ENCODE data around the gene JMJD8.
A peak's percentile ranks its signal among the peaks of the same experiment; 100 is the strongest.

JMJD8 gene

DNA sequence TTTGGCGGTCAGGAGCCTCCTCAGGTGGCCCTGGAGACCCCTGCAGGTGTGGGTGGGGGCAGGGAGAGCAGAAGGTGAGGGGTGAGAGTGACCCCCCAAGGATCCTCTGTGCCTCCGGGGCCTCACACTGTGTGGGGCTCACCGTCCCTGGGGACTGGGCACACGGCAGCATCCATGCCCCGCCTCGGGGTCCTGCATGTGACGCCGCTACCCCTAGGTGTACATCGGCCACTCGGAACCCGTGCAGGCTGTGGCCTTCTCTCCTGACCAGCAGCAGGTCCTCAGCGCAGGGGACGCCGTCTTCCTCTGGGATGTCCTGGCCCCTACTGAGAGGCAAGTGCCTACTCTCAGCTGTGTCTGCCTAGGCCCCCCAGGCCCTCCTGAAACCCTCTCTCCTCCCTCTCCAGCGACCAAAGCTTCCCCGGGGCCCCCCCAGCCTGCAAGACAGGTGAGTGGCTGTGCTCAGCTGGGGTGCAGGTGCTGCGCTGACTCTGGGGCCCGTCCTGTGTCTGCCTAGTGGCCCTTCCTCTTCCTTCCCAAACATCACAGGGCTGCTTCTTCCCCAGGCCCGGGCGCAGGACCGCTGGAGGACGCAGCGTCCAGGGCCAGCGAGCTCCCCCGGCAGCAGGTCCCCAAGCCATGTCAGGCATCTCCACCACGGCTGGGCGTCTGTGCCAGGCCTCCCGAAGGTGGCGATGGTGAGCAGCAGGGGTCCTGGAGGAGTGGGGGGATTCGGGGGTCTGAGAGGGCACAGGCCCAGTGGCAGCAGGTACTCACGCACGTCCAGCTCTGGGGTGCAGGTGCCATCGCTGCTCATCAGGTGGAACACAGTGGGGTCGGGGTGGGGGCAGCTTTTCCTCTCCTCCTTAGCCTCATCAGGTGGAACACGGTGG lies 25.2 kb downstream of the JMJD8 start:
- DNase-seq: no peak

DNA sequence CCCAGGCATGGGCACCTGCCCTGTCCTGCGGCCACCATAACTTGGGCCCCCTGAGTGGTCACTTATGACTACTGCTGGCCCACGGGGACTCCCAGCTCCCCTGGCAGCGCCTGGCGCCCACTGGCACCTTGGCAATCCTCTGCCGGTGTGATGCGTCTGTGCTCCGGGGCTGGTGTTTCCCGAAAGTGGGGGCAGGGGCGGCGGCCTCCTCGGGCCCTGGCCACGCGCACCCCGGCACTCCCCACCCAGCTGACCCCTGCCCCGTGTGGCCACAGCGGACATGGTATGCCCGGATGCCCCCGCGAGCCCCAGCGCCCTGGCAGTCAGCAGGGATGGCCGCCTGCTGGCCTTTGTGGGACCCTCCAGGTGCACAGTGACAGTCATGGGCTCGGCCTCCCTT lies 26.6 kb downstream of the JMJD8 start:
- no peak for DNase-seq

DNA sequence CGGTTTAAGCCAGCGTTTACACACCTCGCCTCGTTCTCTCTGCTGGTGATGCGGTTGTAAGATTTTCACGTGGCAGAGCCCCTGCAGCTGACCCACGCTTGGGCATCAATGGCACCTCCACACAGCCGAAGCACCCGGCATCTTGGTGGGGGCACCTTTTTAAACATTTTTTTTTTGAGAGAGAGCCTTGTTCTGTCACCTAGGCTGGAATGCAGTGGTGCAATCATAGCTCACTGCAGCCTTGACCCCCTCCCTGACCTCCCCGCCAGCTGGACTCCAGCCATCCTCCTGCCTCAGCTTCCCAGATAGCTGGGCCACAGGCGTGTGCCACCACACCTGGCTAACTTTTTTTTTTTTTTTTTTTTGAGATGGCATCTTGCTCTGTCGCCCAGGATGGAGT lies 30.1 kb downstream of the JMJD8 start:
- DNase-seq: no peak

DNA sequence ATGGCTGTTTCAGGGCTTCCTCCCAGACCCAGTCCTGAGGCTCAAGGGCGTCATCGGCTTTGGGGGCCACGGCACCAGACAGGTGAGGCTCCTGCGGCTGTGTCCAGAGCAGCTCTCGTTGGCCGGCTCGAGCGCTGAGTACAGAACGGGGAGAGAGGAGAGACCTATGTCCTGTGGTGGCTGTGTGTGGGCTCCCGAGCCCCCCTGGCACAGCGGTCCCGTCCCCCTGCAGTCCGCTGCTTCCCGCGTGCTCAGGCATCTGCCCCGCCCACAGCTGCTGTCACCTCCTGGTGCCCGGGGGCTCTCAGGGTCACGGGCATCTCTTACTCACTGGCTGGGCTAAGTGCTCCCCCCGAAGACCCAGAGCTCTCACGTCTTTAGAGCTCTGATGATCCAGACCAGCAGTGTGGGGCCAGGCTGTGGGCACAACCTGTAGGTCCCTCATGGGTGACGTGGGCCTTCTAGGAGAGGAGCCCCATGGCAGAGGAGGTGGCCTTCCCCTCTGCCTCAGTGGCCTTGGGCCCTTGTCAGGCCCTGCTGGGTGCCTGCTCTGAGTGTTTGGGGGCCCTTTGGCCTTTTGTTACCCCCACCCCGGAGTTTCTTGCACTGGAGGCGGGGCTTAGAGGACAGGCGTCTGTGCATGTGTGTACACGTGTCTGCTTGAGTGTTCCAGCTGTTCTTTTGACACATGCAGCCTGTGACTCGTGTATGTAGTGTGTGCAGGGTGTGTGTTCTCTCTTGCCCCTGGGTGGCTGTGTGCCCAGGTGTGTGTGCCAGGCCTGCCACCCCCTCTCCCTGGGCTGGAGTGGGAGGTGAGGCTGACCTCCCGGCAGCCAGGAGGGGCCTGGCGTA lies 31.5 kb downstream of the JMJD8 start:
- no peak for DNase-seq

DNA sequence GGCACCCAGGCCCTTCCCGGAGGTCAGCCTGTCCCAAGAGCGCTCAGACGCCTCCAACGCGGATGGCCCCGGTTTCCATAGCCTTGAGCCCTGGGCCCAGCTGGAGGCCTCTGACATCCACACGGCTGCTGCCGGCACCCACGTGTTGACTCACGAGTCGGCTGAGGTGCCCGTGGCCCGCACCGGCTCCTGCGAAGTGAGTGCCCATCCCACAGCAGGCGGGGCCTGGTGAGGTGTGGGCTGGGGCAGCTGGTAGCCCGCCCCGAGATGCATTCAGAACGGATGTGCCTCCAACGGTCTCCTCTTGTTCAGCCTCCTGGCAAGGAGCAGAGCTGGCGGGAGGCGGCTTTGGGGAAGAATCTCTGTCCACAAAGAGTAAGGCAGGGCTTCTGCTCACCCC lies 32.3 kb downstream of the JMJD8 start:
- no peak for DNase-seq

DNA sequence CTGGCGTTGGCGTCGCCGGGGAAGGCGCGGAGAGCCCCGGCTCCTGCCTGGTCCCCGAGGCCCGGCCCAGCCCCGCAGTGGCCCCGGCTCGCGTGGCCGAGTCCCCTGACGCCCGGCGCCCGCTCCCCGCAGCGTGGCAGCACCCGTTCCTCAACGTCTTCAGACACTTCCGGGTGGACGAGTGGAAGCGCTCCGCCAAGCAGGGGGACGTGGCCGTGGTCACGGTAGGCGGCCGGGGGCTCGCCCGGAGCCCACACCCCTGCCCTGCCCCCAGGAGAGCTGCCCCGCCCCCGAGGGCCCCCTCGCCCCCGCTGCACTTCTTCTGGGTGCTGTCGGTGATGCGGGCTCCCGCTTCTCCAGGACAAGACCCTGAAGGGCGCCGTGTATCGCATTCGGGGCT lies 34.5 kb downstream of the JMJD8 start:
- DNase-seq: no peak

DNA sequence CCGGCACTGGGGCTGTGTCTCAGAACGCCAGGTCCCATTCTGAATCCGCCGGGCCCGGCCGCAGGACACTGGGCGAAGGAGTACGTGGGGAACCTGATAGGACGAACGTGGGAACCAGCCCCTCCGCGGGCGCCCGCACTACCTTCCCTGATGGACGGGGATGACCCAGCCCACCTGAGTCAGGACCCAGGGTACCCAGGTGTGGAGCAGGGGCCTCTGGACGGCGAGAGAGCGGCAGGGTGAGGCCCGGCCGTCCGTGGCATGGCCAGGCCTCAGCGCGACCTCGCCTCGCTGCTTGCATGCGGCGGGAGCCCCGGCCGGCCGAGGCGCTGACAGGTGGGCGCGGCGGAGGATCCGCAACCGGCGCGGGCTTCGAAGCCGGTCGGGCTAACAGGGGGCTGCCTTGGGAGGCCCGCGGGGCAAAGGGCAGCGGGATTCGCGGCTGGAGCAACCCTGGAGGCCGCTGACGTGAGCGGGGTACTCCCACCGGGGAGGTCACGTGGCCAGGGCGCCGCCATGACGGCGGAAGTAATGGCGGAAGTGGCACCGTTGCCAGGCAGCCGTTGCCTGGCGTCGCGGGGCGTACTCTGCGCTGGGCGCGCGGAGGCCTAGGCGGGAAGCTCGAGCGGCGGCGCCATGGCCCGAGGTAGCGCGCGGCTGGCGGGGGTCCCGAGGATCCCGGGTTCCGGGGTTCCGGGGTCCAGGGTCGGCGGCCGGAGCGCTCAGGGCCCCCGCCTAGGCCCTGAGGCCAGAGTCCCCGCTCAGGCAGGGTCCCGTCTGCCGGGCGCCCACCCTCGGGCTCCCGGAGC lies 35.1 kb downstream of the JMJD8 start, which contains the start of gene WDR90:
WDR90 (plus strand) TSS at position 585 of the 809 bp plus-strand sequence; CDS start at position 637, 52 bp downstream.
- DNase-seq: peak; percentile 94

DNA sequence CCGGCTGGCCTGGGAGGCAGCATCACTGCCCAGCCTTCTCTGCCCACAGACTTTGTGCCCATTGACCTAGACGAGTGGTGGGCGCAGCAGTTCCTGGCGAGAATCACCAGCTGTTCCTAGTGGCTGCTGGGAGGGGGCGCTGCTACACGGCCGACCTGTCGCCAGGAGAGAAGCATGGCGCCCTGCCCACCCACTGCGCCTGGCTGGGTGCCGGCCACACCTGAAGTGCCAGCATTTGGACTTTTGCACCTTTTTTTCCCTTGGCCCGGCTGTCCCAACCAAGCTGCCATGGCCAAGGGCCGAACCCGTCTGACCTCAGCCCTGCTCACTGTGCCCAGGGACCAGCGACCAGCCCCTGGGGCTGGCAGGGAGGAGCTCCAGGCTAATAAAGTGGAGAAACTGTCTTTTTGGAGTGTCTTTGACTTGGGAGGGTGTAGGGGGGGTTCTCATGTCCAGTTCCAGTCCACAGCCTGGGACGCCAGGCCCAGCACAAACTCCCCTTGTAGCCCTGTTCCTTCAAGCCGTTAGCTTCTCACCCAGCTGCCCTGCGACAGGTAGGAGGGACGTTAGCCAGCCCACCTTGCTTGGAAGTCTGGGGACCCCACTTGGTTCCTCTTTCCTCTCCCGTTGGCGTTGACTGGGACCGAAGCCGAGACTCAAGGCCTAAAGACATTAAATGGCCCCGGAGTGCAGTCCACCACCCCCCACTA lies 35.9 kb downstream of the JMJD8 start:
- peak; percentile 34 for DNase-seq

DNA sequence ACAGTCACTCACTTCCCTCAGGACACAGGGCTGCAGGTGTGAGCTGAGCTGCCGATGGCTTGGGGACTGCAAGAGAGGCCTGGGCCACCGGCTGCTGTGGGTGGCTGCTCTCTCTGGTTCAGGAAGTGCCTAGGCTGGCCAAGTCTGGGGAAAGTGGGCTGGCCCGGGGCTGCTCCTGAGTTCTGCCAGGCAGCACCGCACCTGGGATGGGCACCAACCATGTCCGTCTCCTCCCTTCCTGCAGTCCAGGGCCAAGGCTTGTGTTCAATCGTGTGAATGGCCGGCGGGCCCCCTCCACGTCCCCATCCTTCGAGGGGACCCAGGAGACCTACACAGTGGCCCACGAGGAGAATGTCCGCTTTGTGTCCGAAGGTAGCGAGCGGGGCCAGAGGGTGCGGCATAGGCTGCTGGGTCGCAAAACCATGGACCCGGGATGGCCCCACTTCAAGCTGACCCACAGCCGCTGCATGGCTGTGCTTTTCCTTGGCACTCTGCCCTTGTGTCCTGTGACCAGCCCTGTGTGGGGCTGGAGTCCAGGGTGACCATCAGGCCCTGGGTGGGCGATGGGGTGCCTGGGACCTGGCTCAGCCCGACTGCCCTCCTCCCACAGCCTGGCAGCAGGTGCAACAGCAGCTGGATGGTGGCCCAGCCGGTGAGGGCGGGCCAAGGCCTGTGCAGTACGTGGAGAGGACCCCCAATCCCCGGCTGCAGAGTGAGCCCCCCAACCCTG lies 36.8 kb downstream of the JMJD8 start:
- no peak for DNase-seq

DNA sequence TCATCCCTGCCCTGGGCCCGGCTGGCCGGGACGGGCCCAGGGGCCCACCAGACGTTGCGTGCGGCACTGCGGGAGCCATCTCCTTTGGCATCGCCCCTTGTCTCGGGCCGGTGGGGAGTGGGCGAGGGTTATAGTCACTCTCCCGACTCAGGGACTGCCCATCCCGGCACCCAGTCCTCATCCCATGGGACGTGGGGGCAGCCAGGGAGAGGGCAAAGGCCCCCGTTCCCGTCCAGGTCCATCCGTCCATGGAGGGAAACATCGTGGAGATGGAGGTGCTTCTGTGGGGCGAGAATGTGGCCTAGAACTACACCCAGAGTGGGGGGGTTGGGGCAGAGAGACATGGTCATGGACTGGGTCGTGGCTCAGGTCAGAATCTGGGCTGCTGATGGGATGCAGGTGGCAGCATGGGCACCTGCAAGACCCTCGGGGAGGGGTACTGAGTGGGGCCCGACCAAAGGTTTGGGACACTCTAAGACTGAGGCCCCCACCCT lies 37.4 kb downstream of the JMJD8 start:
- DNase-seq: no peak

DNA sequence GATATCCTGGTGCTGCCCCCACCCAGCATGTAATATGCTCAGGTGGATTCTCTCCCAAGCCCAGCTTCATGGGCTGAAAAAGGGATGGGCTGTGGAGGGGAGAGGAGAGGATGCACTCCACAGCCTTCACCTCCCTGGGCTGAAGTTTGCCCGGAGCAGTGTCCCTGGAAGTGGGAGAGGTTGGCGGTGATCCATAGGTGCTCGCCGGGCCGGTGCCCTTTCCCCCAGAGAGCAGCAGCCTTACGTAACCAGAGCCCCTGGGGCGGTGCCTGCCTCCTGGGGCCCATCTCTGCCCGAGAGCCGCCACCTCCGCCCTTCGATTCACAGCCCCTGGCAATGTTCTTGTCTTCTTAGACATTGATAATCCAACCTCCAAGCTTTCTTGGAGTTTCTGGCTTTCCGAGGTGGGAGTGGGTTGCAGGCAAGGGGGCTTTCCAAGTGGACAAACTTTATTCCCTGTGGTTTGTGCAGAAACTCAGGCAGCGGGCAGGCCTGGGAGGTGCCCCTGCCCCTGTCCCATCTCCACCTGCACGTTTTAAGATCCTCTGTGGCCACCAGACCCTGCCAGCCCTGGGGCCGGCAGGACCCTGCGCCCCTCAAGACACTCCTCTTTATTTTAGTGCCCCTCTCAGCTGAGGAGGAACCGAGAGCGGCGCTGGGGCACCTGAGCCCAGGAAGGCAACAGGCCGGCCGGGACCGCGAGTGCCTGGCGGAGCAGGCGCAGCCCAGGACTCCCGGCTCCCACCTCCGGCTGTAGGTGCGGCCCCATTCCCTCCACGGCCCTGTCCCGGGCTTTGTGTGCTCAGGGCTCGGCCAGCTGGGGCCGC lies 38.1 kb downstream of the JMJD8 start:
- no peak for DNase-seq

DNA sequence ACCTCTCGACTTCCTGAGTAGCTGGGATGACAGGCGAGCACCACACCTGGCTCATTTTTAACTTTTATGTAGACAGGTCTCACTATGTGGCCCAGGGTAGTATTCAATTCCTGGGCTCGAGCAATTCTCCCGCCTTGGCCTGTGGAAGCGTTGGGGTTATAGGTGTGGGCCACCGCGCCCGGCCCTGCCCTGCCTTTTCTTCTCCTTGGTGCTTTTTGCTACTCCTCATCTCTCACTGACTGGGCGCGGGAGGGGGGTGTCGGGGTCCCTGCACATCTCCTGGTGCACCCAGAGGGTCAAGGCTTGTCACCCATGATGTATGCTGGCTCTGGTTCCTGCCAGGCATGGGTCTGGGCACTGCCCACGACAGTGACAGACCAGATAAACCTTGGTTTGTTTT lies 39.6 kb downstream of the JMJD8 start:
- DNase-seq: no peak

DNA sequence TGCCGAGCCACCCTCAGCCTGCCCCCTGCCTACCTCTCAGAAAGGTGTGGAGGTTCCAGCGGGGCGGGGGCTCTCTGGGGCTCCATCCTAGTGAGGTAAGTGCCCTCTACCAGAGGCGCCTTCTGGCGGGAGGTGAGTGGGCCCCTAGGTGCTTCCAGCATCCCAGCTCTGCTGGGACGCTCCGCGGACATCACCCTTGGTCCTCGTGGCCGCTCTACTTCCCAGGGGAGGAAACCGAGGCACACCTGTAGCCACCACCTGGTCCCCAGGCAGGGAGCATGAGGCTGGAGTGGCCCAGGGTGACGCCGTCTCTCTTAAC lies 41.1 kb downstream of the JMJD8 start:
- no peak for DNase-seq

DNA sequence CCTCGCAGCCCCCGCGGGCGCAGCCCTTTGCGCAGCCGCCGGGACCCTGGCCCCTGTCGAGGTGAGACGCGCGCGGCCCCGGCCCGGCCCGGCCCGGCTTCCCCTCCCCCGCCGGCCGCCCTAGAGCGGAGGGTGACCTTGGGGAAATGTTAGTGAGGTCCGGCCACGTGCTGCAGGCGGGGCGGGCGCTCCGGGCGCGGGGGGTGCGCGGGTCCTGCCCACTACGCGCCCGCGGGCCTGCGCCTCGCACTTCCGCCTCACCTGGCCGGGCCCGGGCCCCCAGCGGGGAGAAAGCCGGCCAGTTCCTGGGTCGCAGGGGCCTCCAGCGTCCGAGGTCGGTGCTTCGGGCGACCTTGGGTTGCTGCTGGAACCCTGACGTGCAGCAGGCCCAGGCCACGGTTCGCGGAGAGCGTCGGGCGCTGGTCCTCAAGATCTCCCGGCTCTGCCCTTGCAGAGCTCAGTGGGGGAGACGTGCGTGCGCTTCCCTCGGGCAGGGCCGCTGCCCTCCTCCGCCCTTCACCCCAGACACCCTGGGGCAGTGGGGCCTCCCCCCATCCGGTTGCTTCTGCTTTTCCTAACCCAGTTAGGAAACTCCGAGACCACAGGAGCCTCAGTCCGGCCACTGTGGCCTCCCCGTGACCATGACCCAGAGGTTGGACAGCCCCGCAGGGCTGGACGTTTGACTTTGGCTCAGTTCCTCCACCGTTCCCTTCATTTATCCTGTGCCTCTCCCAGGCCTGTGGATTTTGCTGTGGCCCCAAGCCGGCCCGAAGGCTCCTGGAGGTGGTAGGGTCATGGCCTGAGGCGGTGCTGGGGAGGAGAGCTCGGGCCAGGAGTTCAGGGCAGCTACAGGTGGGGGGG lies 41.7 kb downstream of the JMJD8 start:
- peak; percentile 39 for DNase-seq

DNA sequence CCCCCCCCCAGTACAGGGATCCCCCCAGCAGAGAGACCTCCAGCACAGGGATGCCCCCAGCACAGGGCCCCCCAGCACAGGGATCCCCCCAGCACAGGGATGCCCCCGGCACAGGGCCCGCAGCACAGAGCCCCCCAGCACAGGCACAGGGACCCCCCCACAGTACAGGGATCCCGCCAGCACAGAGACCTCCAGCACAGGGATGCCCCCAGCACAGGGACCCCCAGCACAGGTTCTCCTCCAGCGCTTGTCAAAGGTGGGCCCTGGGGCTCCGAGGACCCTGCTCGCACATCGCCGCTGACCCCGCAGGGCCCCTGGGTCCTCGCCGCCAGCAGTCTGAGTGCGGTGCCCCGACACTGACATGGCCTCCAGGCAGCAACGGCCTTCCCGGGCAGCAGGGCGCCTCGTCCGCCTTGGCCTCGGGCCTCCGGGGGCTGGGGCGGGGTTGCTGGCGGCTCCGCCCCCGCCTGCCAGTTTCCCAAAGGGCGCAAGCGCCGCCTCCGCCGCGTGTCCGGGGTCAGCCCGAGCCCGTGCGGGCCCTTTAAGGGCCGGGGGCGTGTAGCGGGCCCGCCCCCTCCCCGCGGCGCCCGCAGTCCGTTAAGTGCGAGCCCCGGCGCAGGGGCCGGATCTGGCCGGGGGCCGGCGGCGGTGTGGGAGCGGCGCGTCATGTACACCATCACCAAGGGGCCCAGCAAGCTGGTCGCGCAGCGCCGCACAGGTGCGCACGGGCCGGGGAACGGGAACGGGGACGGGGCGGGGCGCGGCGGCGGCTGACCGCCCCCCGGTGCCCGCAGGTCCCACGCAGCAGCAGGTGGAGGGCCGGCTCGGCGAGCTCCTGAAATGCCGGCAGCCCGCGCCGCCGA lies 42.6 kb downstream of the JMJD8 start, which contains the start of gene MCRIP2:
MCRIP2 (plus strand) TSS at position 503 of the 863 bp plus-strand sequence; CDS start at position 667, 164 bp downstream.
- DNase-seq: peak; percentile 69

DNA sequence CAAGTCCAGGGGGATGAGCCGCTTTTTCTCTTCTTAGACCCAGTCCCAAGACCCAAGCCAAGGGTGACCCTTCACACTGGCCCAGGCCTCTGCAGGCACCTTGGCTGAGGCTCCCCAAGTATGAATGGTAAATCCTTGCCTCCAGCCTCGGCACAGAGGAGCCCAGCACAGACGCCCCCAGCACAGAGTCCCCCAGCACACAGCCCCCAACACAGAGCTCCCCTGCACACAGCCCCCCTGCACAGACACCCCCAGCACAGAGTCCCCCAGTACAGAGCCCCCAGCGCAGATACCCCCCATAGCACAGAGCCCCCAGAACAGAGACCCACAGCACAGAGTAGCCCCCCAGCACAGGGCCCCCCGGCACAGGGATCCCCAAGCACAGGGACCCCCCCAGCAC lies 43.5 kb downstream of the JMJD8 start:
- DNase-seq: no peak

DNA sequence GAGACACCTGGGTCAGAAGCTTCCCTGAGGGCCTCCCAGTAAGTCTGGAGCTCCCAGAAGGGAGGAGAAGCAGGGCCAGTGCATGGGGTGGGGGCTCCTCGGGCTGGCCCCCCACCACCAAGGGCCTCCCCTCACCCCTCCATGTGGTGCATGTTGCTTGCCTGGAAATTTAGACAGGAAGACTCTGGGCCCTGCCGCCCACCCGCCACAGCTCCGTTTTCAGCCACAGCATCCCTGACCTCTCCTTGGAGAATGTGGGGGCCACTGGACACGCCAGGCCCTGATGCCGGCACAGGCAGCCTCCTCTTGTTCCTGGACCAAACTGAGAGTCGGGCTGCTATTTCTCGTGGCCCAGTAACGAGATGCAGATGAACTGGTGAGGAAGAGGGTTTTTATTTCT lies 45.3 kb downstream of the JMJD8 start:
- no peak for DNase-seq

DNA sequence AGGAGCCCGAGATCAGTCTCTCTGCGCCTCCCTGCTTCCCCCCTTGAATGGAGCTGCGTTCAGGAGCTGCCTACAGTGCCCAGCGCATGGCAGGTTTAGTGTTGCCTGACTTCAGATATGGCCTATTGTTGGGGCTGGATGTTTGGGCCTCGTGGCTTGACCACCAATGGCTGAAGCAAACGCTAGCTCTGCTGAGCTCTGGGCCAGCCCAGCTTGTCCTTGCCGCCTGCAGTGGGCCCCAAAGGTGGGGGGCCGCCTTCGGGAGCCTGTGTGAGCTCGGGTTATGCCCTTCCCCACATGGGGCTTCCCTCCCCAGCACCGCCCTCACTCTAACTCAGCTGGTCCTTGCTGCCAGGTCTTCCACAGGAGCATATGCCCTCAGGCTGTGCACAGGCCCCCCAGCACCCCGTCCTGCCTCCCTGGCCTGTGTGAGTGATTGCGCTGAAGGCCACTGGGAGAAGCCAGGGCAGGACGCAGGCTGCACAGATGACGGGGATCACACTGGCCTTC lies 46.0 kb downstream of the JMJD8 start:
- DNase-seq: no peak

Data from activated CD8-positive, alpha-beta memory T cell treated with anti-CD3 and anti-CD28 coated beads, Interleukin-2, amount 50 U/mL, for 4 hours (primary cell).